ENCODE results near the gene LAMTOR5. TPM values are rescaled to one million over a fixed set of nuclear protein-coding genes. Genes with fewer than 3 reads are reported as not detected.
A peak's percentile ranks its signal among the peaks of the same experiment; 100 is the strongest.
"Not testable (repeated sequence)": the region's sequence is repeated elsewhere in the genome, so short reads cannot be mapped to it uniquely, and the experiment has no call there.

Gene LAMTOR5
- total and polyA plus RNA-seq, 2 donors, result 22.1 to 209 TPM

DNA sequence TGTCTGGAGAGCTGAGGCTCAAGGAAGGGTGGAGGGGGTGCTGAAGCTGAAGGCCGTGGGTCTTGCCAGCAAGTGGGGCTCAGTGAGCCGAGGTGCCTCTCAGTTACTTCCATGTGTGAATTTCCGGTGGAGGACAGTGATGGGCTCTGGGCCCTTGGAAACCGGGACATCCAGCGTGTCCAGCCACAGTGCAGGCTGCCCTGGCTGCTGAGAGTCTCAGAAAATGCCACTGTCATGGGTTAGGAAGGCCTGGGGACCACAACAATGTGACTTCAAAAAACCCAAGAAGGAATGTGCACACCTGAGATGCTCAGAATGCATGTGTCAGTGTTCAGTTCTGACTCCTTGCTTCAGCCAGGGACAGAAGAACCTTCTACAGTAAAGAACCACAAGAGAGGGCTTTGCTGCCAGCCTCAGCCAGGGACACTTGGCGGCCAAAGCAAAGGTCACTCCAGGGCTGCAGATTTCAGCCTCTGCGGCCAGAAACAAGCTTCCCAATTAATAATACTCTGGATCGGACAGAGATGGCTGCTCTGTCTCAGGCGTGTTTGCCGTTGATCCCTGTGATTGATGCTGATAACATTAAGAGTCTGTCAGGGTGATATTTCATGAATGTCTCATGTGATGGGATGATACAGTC lies 12.6 kb upstream of the LAMTOR5 start:
- H3K27ac ChIP-seq (ENCODE audit: low read depth), result no peak overlapping the region
- H3K4me1 ChIP-seq (ENCODE audit: insufficient read depth), result no peaks in the 10 kb centered on the region
- H3K36me3 ChIP-seq (ENCODE audit: insufficient read depth), result no peaks in the 10 kb centered on the region
- 81% methylated on average over 10 of the region's 10 CpGs for WGBS
- H3K4me3 ChIP-seq (ENCODE audit: low read depth, low read length), result no peak overlapping the region
- DNase-seq (ENCODE audit: extremely low spot score), result no peak

DNA sequence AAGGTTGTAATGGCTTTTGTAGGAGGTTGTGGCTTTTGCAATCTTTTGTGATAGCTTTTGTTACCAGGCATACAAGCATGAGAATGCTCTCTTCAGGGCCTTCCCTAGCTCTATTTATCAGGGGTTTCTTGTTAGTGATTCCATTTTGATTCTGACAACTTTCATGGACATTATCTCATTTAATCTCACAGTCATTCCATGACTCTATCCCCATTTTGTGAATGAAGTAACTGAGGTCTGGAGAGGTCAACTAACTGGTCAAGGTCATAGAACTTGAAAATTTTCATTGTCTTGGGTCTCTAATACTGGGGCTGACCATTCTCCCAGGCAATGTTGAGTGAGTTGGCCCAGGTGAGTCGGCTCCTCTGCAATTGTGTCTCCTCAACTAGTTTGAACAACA lies 11.2 kb upstream of the LAMTOR5 start:
- DNase-seq (ENCODE audit: extremely low spot score), result no peak
- WGBS, result 91% methylated on average over 1 of the region's 1 CpG
- Histone ChIP-seq H3K36me3 (ENCODE audit: insufficient read depth) (no peaks in the 10 kb centered on the region), H3K27ac (ENCODE audit: low read depth) (no peak overlapping the region), H3K4me1 (ENCODE audit: insufficient read depth) (no peaks in the 10 kb centered on the region), H3K4me3 (ENCODE audit: low read depth, low read length) (no peak overlapping the region)

DNA sequence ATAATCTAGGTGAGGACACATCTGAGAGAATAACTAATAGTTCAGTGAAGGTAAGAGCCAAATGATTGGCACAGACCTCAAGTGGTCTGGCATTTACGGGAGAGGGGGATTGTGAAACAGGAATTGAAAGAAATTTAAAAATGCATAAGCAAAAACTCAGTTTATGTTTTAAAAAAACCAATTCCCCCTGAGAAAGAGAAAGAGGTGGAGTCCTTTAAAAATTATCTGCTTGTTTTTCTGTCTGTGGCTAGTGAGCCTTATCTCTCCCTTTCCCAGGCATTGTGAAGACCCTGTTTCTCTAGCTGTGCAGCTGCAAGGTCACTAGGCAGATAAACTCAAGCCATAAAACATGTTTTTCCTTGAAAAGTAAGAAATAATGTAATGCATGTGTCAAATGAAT lies 5.6 kb upstream of the LAMTOR5 start:
- 60% methylated on average over 1 of the region's 1 CpG for WGBS
- not testable (repeated sequence) for H3K4me1 ChIP-seq (ENCODE audit: insufficient read depth); DNase-seq (ENCODE audit: extremely low spot score); H3K4me3 ChIP-seq (ENCODE audit: low read depth, low read length); H3K36me3 ChIP-seq (ENCODE audit: insufficient read depth); H3K27ac ChIP-seq (ENCODE audit: low read depth)

DNA sequence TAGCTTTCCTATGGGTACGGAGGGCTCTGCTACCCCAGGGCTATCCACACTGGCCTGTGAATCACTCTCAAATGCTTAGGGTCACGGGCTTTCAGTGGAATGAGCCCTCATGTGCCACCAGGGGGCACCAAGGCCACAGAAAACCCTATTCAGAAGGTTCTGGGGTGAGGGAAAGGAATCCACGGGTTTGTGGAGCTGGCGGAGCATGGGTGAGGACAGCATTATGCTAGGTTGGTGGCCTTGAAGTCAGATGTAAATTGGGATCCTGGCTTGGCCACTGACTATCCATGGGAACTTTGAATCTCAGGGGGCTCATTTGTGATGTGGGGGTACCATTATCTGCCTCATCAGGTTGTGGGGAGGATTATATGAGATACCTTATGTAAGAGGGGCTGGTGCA lies 5.1 kb upstream of the LAMTOR5 start:
- Histone ChIP-seq H3K27ac (ENCODE audit: low read depth) (no peak overlapping the region), H3K4me1 (ENCODE audit: insufficient read depth) (no peaks in the 10 kb centered on the region), H3K4me3 (ENCODE audit: low read depth, low read length) (no peak overlapping the region), H3K36me3 (ENCODE audit: insufficient read depth) (no peaks in the 10 kb centered on the region)
- no peak for DNase-seq (ENCODE audit: extremely low spot score)
- 20% methylated on average over 4 of the region's 4 CpGs for WGBS

DNA sequence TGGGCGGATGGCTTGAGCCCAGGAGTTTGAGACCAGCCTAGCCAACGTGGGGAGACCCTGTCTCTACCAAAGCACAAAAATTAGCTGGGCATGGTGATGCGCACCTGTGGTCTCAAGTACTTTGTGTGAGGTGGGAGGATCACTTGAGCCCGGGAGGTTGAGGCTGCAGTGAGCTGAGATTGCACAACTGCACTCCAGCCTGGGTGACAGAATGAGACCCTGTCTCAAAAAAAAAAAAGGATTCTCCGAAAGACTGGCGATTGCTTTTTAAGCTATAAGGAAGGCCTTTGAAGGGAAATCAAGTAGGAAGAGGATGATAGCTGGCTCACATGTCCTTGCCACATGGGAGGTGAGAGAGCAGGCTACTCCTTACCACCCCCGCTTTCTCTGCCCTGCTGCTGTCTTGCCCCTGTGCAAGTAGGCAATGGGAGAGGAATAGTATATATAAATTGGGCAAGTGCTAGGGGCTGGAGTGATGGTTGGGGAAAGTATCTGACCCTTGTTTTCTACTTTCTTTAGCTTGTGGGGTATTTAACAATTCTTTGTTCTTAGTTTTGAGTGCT lies 3.8 kb upstream of the LAMTOR5 start:
- WGBS, result 84% methylated on average over 7 of the region's 7 CpGs
- Histone ChIP-seq H3K4me1 (ENCODE audit: insufficient read depth) (peaks cover under 1% of the 10 kb centered on the region), H3K36me3 (ENCODE audit: insufficient read depth) (no peaks in the 10 kb centered on the region), H3K27ac (ENCODE audit: low read depth) (no peak overlapping the region), H3K4me3 (ENCODE audit: low read depth, low read length) (no peak overlapping the region)
- DNase-seq (ENCODE audit: extremely low spot score), result no peak

DNA sequence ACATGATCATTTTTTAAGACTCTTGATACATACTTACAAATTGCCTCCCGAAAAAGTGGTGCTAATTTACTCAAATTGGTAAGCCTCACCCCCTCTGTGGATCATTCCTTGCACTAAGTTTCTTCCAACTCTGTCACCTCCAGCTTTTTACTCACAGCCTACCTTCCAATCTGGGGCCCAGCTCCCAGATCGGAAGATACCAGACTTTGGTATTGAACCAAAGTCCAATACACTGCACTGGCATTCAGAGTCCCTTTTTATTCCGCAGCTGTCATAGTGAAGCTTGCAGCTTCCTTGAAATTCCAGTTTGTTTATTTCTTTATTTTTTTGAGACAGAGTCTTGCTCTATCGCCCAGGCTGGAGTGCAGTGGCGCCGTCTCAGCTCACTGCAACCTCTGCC lies 1.8 kb upstream of the LAMTOR5 start:
- H3K4me1 ChIP-seq (ENCODE audit: insufficient read depth), result peaks cover 2% of the 10 kb centered on the region

DNA sequence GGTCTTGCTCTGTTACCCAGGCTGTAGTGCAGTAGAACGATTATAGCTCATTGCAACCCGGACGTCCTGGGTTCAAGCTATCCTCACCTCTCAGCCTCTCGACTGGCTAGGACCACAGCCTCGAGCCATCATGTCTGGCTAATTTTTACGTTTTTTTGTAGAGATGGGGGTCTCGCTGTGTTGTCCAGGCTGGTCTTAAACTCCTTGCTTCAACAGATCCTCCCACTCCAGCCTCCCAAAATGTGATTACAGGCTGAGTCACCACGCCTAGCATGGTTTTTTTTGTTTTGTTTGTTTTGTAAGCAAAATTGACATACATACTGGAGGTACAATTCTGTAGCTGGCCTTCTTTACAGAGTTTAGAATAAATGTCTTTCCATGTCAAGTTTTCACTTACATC lies 994 bp upstream of the LAMTOR5 start:
- no peak overlapping the region for H3K27ac ChIP-seq (ENCODE audit: low read depth)
- no peak overlapping the region for H3K4me3 ChIP-seq (ENCODE audit: low read depth, low read length)
- H3K36me3 ChIP-seq (ENCODE audit: insufficient read depth), result peaks cover 4% of the 10 kb centered on the region
- H3K4me1 ChIP-seq (ENCODE audit: insufficient read depth), result peaks cover 2% of the 10 kb centered on the region
- DNase-seq (ENCODE audit: extremely low spot score), result no peak
- 89% methylated on average over 8 of the region's 8 CpGs for WGBS

More for the DNA sequence above, 1.8 kb upstream of the LAMTOR5 start:
- 96% methylated on average over 6 of the region's 6 CpGs for WGBS
- Histone ChIP-seq H3K4me3 (ENCODE audit: low read depth, low read length) (no peak overlapping the region), H3K36me3 (ENCODE audit: insufficient read depth) (no peaks in the 10 kb centered on the region), H3K27ac (ENCODE audit: low read depth) (no peak overlapping the region)
- no peak for DNase-seq (ENCODE audit: extremely low spot score)

DNA sequence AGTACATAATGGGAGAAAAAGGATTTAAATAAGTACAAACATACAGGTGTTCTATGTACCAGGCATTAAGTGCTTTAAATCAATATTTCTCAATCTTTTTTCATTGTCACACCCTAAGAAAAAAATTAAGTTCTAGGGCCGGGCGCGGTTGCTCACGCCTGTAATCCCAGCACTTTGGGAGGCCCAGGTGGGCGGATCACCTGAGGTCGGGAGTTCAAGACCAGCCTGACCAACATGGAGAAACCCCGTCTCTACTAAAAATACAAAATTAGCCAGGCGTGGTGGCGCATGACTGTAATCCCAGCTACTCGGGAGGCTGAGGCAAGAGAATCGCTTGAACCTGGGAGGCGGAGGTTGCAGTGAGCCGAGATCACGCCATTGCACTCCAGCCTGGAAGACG lies 1.1 kb downstream of the LAMTOR5 start:
- peaks cover 10% of the 10 kb centered on the region for H3K36me3 ChIP-seq (ENCODE audit: insufficient read depth)
- peak overlapping the region; percentile 79 for H3K4me3 ChIP-seq (ENCODE audit: low read depth, low read length)
- not testable (repeated sequence) for H3K4me1 ChIP-seq (ENCODE audit: insufficient read depth); H3K27ac ChIP-seq (ENCODE audit: low read depth); DNase-seq (ENCODE audit: extremely low spot score)
- WGBS, result 82% methylated on average over 15 of the region's 15 CpGs

DNA sequence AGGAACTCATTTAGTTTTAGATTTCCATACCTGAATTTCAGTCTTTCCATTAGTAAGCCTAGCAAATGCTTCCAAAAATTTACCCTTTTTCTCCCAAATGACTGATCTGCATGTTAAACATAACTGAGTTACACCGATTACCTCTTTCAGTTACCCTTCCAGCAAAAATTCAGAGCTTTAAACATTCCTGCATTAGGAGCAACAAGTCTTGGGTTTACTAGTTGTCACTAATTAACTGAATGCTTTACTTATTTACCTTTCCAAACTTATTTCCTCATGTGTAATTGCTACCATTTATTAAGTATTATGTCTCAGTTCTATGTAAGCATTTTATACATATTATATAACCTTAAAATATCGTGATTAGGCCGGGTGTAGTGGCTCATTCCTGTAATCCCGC lies 3.1 kb downstream of the LAMTOR5 start:
- peaks cover 14% of the 10 kb centered on the region for H3K36me3 ChIP-seq (ENCODE audit: insufficient read depth)
- no peak overlapping the region for H3K4me3 ChIP-seq (ENCODE audit: low read depth, low read length)
- 92% methylated on average over 4 of the region's 4 CpGs for WGBS
- DNase-seq (ENCODE audit: extremely low spot score), result no peak
- peaks cover 2% of the 10 kb centered on the region for H3K4me1 ChIP-seq (ENCODE audit: insufficient read depth)
- H3K27ac ChIP-seq (ENCODE audit: low read depth), result no peak overlapping the region

DNA sequence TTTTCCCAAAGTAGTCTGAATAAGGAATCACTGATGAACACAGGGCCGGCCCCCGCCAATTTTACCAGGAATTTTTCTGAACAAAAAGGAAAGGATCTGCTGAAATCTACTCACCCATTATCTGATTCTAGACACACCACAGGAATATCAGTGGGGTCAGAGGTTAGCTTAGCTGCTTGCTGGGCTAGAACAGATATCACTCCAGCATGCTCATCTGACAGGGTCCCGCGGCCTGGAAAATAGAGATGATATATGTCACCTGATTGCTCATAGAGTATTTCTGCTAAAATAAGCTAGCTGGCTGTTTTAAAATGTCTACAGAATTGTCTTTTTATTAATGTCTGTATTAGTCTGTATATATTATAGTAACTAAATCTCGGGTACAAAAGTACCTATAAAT lies 3.7 kb downstream of the LAMTOR5 start:
- no peak for DNase-seq (ENCODE audit: extremely low spot score)
- 93% methylated on average over 5 of the region's 5 CpGs for WGBS
- Histone ChIP-seq H3K4me1 (ENCODE audit: insufficient read depth) (peaks cover 2% of the 10 kb centered on the region), H3K27ac (ENCODE audit: low read depth) (no peak overlapping the region), H3K36me3 (ENCODE audit: insufficient read depth) (peaks cover 14% of the 10 kb centered on the region), H3K4me3 (ENCODE audit: low read depth, low read length) (no peak overlapping the region)

DNA sequence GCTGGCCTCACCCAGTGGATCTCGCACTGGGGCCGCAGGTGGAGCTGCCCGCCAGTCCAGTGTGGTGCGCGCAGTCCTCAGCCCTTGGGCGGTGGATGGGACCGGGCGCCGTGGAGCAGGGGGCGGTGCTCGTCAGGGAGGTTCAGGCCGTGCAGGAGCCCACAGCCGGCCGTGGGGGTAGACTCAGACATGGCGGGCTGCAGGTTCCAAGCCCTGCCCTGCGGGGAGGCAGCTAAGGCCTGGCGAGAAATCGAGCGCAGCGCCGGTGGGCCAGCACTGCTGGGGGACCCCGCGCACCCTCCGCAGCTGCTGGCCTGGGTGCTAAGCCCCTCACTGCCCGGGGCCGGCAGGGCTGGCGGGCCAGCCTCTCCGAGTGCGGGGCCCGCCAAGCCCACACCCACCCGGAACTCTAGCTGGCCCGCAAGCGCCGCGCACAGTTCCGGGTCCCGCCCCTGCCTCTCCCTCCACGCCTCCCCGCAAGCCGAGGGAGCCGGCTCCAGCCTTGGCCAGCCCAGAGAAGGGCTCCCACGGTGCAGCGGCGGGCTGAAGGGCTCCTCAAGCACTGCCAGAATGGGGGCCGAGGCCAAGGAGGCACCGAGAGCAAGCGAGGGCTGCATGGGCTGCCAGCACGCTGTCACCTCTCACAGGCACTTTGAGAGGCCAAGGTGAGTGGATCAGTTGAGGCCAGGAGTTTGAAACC lies 11.1 kb downstream of the LAMTOR5 start:
- H3K4me3 ChIP-seq (ENCODE audit: low read depth, low read length); H3K27ac ChIP-seq (ENCODE audit: low read depth); DNase-seq (ENCODE audit: extremely low spot score); H3K4me1 ChIP-seq (ENCODE audit: insufficient read depth); H3K36me3 ChIP-seq (ENCODE audit: insufficient read depth): not testable (repeated sequence)
- WGBS, result 96% methylated on average over 48 of the region's 48 CpGs

DNA sequence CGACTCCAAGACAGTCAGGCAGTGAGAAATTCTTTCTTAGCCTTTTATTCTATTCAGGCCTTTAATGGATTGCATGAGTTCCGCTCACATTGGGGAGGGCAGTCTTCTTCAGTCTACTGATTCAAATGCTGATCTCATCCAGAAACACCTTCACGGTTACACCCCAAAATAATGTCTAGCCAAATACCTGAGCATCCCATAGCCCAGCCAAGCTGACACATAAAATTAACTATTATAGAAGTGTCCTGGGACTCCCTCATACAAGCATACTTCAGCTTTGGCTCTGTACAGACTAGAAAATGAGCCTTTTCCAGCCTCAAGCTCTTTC lies 13.0 kb downstream of the LAMTOR5 start:
- DNase-seq (ENCODE audit: extremely low spot score), result no peak
- Histone ChIP-seq H3K4me3 (ENCODE audit: low read depth, low read length) (no peak overlapping the region), H3K4me1 (ENCODE audit: insufficient read depth) (no peaks in the 10 kb centered on the region), H3K27ac (ENCODE audit: low read depth) (no peak overlapping the region), H3K36me3 (ENCODE audit: insufficient read depth) (no peaks in the 10 kb centered on the region)
- WGBS, result 94% methylated on average over 3 of the region's 3 CpGs

DNA sequence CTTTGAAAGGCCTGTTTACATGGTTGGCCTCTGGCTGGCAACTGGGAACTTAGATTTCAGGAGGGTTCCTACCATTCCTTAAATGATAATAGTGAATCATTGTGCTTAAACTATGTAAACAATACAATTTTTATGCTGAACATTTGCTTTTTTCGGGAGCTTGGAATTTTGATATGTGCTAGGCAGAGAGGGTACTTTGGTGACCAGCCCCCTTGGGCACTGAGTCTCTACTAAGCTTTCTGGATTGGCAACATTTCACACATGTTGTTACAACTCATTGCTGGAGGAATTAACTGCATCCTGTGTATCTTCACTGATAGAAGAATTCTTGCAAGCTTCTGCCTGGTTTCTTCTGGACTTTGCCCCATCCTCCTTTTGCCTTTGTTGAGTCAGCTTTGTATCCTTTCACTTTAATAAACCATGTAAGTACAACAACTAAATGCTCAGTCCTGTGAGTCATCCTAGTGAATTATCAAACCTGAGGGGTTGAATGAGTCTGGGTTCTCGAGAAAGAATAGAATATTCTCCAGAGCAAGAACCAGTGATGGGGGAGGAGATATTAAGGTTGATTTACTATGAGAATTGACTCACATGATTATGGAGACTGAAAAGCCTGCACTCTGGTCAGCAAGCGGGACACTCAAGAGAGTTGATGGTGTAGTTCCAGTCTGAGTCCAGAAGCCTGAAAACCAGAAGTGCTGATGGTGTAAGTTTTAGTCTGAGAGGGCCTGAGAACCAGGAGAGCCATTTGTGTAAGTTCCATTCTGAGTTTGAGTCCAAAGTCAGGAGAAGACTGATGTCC lies 13.6 kb downstream of the LAMTOR5 start:
- H3K36me3 ChIP-seq (ENCODE audit: insufficient read depth), result no peaks in the 10 kb centered on the region
- no peak overlapping the region for H3K27ac ChIP-seq (ENCODE audit: low read depth)
- WGBS, result 58% methylated on average over 3 of the region's 3 CpGs
- H3K4me3 ChIP-seq (ENCODE audit: low read depth, low read length), result no peak overlapping the region
- no peaks in the 10 kb centered on the region for H3K4me1 ChIP-seq (ENCODE audit: insufficient read depth)
- no peak for DNase-seq (ENCODE audit: extremely low spot score)

DNA sequence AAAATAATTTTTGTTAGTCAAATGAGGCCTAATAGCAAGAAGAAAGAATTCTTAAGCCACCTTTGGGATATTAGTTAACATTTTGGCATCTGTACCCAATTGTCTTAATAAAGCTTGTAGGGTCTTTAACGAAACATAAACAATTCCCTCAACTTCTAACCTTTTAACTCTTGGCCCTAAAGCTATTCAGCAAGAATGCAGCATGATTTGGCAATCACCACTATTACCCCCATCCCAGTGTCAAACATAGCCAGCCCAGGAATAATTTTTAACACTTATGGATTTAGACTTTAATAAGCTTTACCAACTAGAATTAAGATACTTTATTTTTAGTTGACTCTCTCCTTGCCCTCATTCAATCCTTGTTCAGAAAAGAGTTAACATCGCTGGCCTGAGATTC lies 14.2 kb downstream of the LAMTOR5 start:
- DNase-seq (ENCODE audit: extremely low spot score), result no peak
- H3K4me3 ChIP-seq (ENCODE audit: low read depth, low read length), result no peak overlapping the region
- WGBS, result 65% methylated on average over 2 of the region's 2 CpGs
- no peaks in the 10 kb centered on the region for H3K36me3 ChIP-seq (ENCODE audit: insufficient read depth)
- no peak overlapping the region for H3K27ac ChIP-seq (ENCODE audit: low read depth)
- H3K4me1 ChIP-seq (ENCODE audit: insufficient read depth), result no peaks in the 10 kb centered on the region

All from urinary bladder (tissue), 4 donors.